DND-41 (cell line): ENCODE results near the gene PRSS2.
"Not testable (repeated sequence)": the region's sequence is repeated elsewhere in the genome, so short reads cannot be mapped to it uniquely, and the experiment has no call there.

ENCODE experiments used
- ATAC-seq: fragments of 200-7000 bp; cut with Tn5 transposase; 3 replicates; pipeline ENCODE4 v1.9.1; 2021; ENCODE audit warnings: low read depth; ENCODE audit not compliant: insufficient read depth
- DNase-seq: peaks from one replicate; pipeline ENCODE4 v3.0.0-alpha.2; 2020
- H2AFZ ChIP-seq: 2 replicates; pipeline ENCODE4 v1.6.0; 2012; ENCODE audit warnings: low read depth, low read length
- H3K27ac ChIP-seq: 2 replicates; pipeline ENCODE4 v1.5.1; 2012; ENCODE audit warnings: low read length, inconsistent platforms
- H3K27me3 ChIP-seq: fragments of 200-600 bp; sonication (generic); 2 replicates; pipeline ENCODE4 v1.6.0; 2012; ENCODE audit warnings: low read length, mild to moderate bottlenecking, inconsistent platforms; ENCODE audit not compliant: insufficient read depth, poor library complexity
- H3K36me3 ChIP-seq: 2 replicates; pipeline ENCODE4 v1.5.1; 2012; ENCODE audit warnings: low read length, inconsistent platforms; ENCODE audit not compliant: insufficient read depth
- H3K4me1 ChIP-seq: 2 replicates; pipeline ENCODE4 v1.5.1; 2012; ENCODE audit warnings: mild to moderate bottlenecking, low read length; ENCODE audit not compliant: insufficient read depth
- H3K4me2 ChIP-seq: 2 replicates; pipeline ENCODE4 v1.6.0; 2012; ENCODE audit warnings: mild to moderate bottlenecking, moderate library complexity, low read length, inconsistent platforms; ENCODE audit not compliant: insufficient read depth
- H3K4me3 ChIP-seq, 2 experiments: fragments of 200-600 bp in 1 of 2; shearing (Covaris generic) in 1 of 2; 2 replicates each; pipeline ENCODE4 v1.5.1; 2012 to 2016; ENCODE audit warnings: inconsistent platforms in 2 of 2, low read length in 2 of 2, mild to moderate bottlenecking in 2 of 2, low read depth in 1 of 2, moderate library complexity in 1 of 2
- H3K79me2 ChIP-seq: 2 replicates; pipeline ENCODE4 v1.6.0; 2012; ENCODE audit warnings: low read length, inconsistent platforms; ENCODE audit not compliant: insufficient read depth
- H3K9ac ChIP-seq: 2 replicates; pipeline ENCODE4 v1.6.0; 2012; ENCODE audit warnings: low read depth, mild to moderate bottlenecking, inconsistent platforms, low read length, moderate library complexity
- H3K9me3 ChIP-seq: 2 replicates; pipeline ENCODE4 v1.5.1; 2012; ENCODE audit warnings: low read length, moderate library complexity, mild to moderate bottlenecking, inconsistent platforms; ENCODE audit not compliant: insufficient read depth, severe bottlenecking
- H4K20me1 ChIP-seq: 2 replicates; pipeline ENCODE4 v1.6.0; 2012; ENCODE audit warnings: low read length; ENCODE audit not compliant: insufficient read depth
- CTCF ChIP-seq: IDR thresholded peaks from 2 replicates; pipeline ENCODE4 v1.5.1; 2012; ENCODE audit warnings: borderline replicate concordance, low read length, moderate library complexity, mild to moderate bottlenecking; ENCODE audit not compliant: poor library complexity, severe bottlenecking; ENCODE audit errors: extremely low read depth
- EZH2 ChIP-seq: IDR thresholded peaks from 3 replicates; pipeline ENCODE4 v1.6.1; 2012; ENCODE audit warnings: borderline replicate concordance, low read depth, mild to moderate bottlenecking, moderate library complexity, low read length, inconsistent platforms; ENCODE audit not compliant: severe bottlenecking

PRSS2 gene

GRCh38 chr7:142759433-142759832, 11.3 kb upstream of the PRSS2 start:
- DNase-seq, result no peak
- no peak for ATAC-seq
- Histone ChIP-seq H3K27ac (no peak overlapping the region), H3K4me2 (no peak overlapping the region), H2AFZ (no peak overlapping the region), H3K4me3 (no peak overlapping the region), H3K4me1 (no peaks in the 10 kb centered on the region), H3K9ac (no peak overlapping the region), H3K9me3 (no peaks in the 10 kb centered on the region), H3K79me2 (no peaks in the 10 kb centered on the region), H3K36me3 (no peaks in the 10 kb centered on the region), H3K27me3 (no peaks in the 10 kb centered on the region), H4K20me1 (no peaks in the 10 kb centered on the region)
- TF ChIP-seq EZH2 (no peak), CTCF (no peak)

- no peak overlapping the region for H3K4me3 ChIP-seq
- TF ChIP-seq EZH2 (no peak), CTCF (no peak)
- ATAC-seq (no peak), DNase-seq (no peak)
- H3K27me3 ChIP-seq, result no peaks in the 10 kb centered on the region
- H3K27ac ChIP-seq, result no peak overlapping the region
- H3K9me3 ChIP-seq, result no peaks in the 10 kb centered on the region
- no peaks in the 10 kb centered on the region for H3K4me1 ChIP-seq
- H3K9ac ChIP-seq, result no peak overlapping the region
- H3K4me2 ChIP-seq, result no peak overlapping the region
- no peaks in the 10 kb centered on the region for H4K20me1 ChIP-seq
- no peak overlapping the region for H2AFZ ChIP-seq
- H3K79me2 ChIP-seq, result no peaks in the 10 kb centered on the region
- H3K36me3 ChIP-seq, result no peaks in the 10 kb centered on the region
These were observed 10.6 kb upstream of the PRSS2 start for GRCh38 chr7:142760071-142760642.

- DNase-seq, H3K27me3 ChIP-seq, H3K27ac ChIP-seq, ATAC-seq, H3K4me1 ChIP-seq, H3K9me3 ChIP-seq, H3K4me3 ChIP-seq, H2AFZ ChIP-seq, H3K36me3 ChIP-seq, H4K20me1 ChIP-seq, H3K4me2 ChIP-seq, H3K79me2 ChIP-seq, H3K9ac ChIP-seq: not testable (repeated sequence)
These were observed 9.2 kb upstream of the PRSS2 start for GRCh38 chr7:142761606-142762005.

- no peak overlapping the region for H3K4me3 ChIP-seq
- DNase-seq, result no peak
- H2AFZ ChIP-seq, result no peak overlapping the region
- no peaks in the 10 kb centered on the region for H3K27me3 ChIP-seq
- ATAC-seq, result no peak
- no peaks in the 10 kb centered on the region for H3K9me3 ChIP-seq
- no peaks in the 10 kb centered on the region for H3K36me3 ChIP-seq
- no peak for TF ChIP-seq EZH2
- TF ChIP-seq CTCF, result no peak
- no peak overlapping the region for H3K4me2 ChIP-seq
- H3K9ac ChIP-seq, result no peak overlapping the region
- no peaks in the 10 kb centered on the region for H3K4me1 ChIP-seq
- no peaks in the 10 kb centered on the region for H3K79me2 ChIP-seq
- H4K20me1 ChIP-seq, result no peaks in the 10 kb centered on the region
- no peak overlapping the region for H3K27ac ChIP-seq
These were observed 8.7 kb upstream of the PRSS2 start for GRCh38 chr7:142762104-142762503.
